Left cardiac atrium (tissue), 4 donors: ENCODE results near the gene ETF1. TPM values are rescaled to one million over a fixed set of nuclear protein-coding genes. Genes with fewer than 3 reads are reported as not detected.
A peak's percentile ranks its signal among the peaks of the same experiment; 100 is the strongest.
"Not testable (repeated sequence)": the region's sequence is repeated elsewhere in the genome, so short reads cannot be mapped to it uniquely, and the experiment has no call there.

ENCODE experiments used
- ATAC-seq, 2 donors: fragments of 200-7000 bp; cut with Tn5 transposase; one replicate each; pipeline ENCODE4 v1.9.1; 2020; ENCODE audit warnings: mild to moderate bottlenecking in 2 of 2, moderate library complexity in 2 of 2
- DNase-seq: peaks from one replicate; pipeline ENCODE4 v3.0.0-alpha.2; 2020
- intact Hi-C, 2 donors: fragments of 100-400 bp; cut with DNase I; formaldehyde crosslinking; loops; one replicate each; pipeline versions ENCODE4 v1.14.1 to v1.15.1; 2022 to 2023
- total RNA-seq, 2 donors: library from RNA; stranded (reverse); fragmentation: NEBNext Ultra II Directional; extraction: Animal tissue kit (Norgen Biotek cat#: 25700); gene quantifications; one replicate each; pipeline ENCODE4 v1.2.1, GENCODE V29; 2021
- donor health status: DM: no; HTN: yes; CAD: no.
- donor health status: DM: no; HTN: yes; CAD: no; lungs with severe emphysema.
- donor health status: DM: yes; HTN: yes; CAD: no.
- donor health status: Dilated cardiomyopathy.

The ETF1 gene
- total RNA-seq, 2 donors from 2014 or later, result 74.0 to 106 TPM

DNA sequence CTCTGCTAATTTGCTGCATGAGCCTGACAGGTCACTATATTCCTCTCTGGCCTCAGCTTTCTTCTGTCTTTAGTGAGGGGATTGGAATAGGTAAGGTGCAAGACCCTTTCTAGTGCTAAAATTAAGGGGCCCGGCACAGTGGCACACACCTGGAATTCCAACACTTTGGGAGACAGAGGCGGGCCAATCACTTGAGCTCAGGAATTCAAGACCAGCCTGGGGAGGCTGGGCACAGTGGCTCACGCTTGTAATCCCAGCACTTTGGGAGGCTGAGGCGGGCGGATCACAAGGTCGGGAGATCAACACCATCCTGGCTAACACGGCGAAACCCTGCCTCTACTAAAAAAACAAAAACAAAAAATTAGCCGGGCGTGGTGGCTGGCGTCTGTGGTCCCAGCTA lies 40.5 kb downstream of the ETF1 start:
- DNase-seq (no peak), ATAC-seq (no peak)
- intact Hi-C loops, result loop anchor here in 1 of 2 donors (2.0 kb wide), 1 partner anchor 52 kb away; no protein-coding TSS in a partner anchor

DNA sequence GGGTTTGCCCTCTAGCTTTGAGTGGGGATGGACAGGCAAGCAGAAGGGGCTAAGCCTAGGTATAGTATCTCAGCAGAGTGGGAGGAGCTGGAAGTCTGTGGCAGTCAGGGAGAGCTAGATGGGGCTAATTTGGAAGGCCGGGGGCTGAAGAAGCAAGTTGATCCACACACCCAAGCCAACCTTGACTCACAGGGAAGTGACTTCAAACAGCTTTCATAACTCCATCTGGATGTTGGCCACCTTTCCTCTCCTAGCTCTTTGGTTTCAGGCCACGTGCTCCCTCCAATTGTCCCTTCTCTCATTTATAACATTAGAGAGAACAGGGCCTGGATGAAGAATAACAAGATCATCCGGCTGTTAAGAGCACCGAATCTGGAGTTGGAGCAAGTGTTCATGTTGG lies 40.9 kb downstream of the ETF1 start:
- no peak for ATAC-seq
- DNase-seq, result no peak
- intact Hi-C loops, result loop anchor here in 1 of 2 donors (2.0 kb wide), 1 partner anchor 51 kb away; no protein-coding TSS in a partner anchor

DNA sequence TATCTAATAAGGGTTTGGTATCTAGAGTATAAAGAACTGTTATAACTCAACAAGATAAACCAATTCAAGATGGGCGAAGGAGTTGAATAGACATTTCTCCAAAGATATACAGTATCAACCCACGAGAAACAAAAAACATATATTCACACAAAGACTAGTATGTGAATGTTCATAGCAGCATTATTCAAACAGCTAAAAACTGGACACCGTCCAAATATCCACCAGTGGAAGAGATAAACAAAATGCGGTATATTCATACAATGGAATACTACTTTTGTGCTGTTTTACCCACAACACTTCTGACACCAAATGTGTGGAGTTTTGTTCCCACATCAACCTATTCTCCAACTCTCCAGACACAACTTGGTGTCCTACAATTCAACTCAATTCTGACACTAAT lies 44.7 kb downstream of the ETF1 start:
- intact Hi-C loops, result loop anchor here in 1 of 2 donors (5.0 kb wide), 1 partner anchor 46 kb away; no protein-coding TSS in a partner anchor
- no peak for ATAC-seq

DNA sequence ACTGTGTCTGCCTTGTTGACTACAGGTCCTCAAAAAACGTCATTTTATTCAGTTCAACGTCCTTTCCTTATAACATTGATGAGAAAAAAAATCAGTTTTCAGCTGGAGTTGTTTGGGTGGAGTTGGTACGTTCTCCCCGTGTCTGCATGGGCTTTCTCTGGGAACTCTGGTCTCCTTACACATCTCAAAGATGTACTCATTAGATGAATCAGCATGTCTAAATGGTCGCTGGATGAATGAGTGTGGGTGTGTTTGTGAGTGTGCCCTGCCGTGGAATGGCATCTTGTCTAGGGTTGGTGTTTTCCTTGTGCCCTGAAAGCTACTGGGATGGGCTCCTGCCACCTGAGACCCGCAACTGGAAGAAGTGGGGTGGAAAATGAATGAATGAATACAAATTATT lies 47.7 kb downstream of the ETF1 start:
- ATAC-seq (no peak), DNase-seq (no peak)
- intact Hi-C loops, result loop anchor here in 1 of 2 donors (5.0 kb wide), 1 partner anchor 43 kb away; no protein-coding TSS in a partner anchor

More for the DNA sequence above, 44.7 kb downstream of the ETF1 start:
- DNase-seq, result no peak

DNA sequence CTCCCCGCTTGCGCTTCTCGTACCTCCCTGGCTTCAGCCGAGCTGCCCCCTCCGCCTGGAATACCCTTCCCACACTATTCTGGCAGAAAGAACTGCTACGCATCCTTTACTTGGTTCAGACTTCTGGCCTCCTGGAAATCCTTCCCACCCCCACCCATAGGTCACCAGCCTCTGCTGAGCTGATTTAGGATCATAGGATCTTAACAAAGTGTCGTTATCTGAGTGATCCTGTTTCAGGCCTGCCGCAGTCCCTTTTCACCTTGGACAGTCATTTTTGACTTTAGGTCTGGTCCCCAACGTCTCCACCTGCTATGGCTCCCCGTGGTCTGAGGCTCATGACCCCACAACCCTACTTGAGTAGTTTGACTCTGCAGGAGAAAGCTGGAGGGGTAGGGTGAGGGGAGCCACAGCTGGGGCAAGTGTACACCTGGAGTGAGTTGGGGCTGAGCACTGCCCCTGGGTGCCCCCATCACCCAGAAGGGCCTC lies 50.4 kb downstream of the ETF1 start:
- ATAC-seq (no peak), DNase-seq (no peak)
- intact Hi-C loops, result no loop called here

DNA sequence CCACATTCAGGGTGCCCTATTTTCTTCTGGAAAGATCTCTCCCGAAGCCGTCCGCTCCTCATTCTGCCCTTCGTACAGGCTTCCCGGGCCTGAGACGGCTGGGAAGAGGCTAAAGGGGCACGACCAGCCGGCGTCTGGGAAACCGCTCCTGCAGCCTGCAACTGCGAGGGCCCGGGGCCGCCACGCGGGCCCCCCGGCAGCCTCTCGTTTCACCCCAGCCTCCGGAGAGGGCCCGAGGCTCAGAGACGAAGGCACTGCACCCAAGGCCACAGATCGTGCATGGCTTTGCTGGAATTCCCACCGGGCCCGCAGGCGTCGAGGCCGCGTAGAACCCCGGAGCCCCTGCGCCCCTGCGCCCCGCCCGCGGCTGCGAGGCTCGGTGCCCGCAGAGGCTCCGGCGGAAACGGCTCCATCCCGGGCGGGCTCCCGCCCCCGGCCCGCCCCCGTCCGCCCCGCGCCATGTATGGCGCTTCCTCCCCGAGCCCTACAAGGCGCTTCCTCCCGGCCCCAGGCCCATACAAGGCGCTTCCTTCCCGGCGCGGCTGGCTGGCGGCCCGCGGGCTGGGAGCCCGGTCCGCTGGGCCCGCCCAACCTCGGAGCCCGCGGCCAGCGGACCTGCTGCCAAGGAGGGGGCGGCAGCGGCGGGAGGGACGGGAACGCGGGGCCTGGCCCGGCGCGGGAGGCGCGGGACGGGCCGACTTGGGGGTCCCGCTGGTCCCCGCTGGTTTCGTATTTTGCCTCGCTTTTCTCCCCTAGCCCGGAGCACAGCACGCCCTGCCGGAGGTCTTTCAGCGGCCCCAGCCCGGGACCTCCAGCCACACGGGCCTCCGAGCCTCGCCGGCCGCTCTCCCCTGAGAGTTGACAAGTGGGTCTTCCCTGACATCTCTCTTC lies 51.1 kb downstream of the ETF1 start:
- ATAC-seq (peak; percentile 98 to 99), DNase-seq (peak; percentile 94)
- intact Hi-C loops, result no loop called here

DNA sequence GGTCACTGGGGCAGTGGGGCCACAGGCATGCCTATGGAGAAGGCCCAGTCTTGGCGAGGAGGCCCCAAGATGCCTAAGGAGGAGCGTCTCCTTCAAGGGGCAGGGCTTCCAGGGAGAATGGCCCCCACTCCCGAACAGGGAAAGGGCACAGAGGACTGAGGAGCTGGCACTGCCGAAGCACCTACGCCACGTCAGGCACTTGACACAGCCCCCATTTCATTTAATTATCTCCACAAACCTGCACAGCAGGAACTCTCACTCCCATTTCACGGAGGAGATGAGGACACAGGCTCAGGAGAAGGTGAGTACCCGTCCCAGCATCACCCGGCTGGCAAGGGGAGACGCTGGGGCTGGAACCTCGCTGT lies 51.8 kb downstream of the ETF1 start:
- intact Hi-C loops, result no loop called here
- ATAC-seq (no peak), DNase-seq (no peak)

DNA sequence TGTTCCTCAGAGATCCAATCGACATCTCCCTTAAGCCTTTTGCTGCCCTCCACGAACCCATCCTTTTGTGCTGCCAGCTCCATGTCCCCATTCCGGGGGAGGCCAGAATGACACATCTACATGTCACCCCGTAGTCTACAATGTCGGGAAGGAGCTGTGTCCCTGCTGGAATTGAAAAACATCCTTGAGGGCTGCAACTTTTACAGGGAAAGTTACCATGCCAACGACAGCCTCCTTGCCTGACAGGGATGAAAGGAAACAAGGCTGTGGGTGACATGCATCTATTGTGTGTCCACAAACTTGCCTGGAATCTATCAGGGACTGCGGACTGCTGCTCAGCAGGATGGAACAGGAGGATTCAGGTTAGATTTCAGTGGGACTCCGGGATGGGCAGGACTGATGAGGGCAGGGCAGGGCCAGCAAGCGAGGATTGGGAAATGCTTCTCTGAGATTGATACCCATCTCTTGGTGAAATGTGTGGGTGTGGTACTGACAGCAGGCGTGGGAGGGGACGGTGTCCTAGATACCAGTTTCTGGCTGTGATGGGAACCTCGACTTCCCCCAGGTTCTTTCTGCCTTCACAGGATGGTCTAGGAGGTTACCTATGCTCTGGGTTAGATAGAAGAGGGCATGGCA lies 52.3 kb downstream of the ETF1 start:
- no peak for ATAC-seq

DNA sequence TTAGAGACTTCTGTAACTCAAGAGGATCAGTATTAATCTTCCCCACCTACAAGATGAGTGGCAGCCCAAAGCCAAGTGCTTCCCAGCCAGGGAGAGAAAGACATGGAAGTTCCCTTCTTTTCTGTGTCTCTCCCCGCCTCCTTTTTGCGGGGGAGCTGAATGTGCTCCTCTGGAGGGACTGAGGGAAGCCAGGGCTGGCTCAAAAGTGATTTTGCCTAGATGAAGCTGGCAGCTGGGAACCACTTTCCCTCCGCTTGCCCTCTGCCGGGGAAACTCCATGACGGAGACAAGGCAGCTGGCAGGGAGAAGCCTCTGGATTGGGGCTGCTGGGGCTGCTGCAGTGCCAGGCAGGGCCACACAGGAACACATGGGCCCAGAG lies 53.4 kb downstream of the ETF1 start:
- DNase-seq (no peak), ATAC-seq (no peak)
- intact Hi-C loops, result no loop called here

More for the DNA sequence above, 52.3 kb downstream of the ETF1 start:
- intact Hi-C loops, result no loop called here
- no peak for DNase-seq

DNA sequence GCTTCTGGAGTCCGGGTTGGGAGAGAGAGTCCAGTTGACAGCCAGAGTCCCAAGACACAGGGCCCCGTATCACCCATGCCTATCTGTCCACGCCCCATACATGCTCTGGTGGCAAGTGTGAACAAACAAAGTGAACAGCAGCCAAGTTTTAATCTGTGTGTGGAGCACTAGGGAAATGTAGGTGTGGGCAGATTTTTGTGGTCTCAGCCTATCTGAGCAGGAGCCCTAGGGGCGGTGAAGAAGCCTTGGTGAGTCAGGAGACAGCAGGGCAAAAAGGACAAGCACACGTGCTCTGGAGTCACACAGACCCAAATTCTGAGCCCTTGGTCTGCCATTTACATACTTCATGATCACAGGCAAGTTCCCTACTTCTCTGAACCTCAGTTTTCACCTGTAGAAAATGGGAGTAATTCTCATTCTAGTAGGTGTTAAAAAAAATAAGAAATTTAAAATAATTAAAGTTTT lies 54.5 kb downstream of the ETF1 start:
- ATAC-seq (no peak), DNase-seq (no peak)
- intact Hi-C loops, result no loop called here

DNA sequence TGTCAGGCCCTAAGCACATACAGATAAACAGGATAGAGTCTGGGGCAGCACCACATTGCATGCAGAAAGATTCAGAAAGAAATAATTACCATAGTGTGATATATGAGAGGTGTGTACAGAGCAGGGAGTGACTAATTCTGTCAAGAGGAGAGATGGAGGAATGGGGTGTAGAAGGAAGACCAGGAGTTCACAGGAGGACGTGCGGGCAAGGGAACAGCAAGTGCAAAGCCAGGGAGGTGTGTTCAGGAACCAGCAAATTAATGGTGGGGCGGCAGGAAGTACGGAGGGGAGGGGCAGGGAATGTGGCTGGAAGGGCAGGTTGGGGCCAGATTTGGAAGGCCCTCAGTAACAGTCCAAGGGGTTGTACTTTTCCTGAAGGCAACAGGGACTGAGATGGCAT lies 60.4 kb downstream of the ETF1 start:
- ATAC-seq (no peak), DNase-seq (no peak)
- intact Hi-C loops, result no loop called here

DNA sequence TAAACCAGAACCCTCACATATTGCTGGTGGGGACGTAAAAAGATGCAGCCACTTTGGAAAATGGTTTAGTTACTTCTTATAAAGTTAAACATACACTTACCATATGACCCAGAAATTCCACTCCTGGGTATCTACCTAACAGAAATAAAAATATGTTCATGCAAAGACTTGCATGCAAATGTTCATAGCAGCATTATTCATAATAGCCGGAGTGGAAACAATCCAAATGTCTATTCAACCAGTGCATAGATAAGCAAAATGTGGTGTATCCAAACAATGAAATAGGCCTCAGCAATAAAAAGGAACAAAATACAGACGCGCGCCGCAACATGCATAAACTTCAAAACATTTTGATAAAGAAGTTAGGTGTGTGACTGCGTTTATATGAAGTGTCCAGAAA lies 66.1 kb downstream of the ETF1 start:
- ATAC-seq (no peak), DNase-seq (no peak)
- intact Hi-C loops, result no loop called here

DNA sequence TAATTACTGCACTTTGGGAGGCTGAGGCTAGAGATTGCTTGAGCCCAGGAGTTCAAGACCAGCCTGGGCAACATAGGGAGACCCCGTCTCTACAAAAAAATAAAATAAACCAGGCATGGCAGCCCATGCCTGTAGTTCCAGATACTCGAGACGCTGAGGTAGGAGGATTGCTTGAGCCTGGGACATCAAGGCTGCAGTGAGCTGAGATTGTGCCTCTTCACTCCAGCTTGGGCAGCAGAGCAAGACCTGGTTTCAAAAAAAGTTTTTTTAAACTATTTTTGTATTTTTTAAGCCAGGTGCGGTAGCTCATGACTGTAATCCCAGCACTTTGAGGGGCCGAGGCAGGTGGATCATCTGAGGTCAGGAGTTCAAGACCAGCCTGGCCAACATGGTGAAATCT lies 69.9 kb downstream of the ETF1 start:
- ATAC-seq, intact Hi-C loops, DNase-seq: not testable (repeated sequence)

DNA sequence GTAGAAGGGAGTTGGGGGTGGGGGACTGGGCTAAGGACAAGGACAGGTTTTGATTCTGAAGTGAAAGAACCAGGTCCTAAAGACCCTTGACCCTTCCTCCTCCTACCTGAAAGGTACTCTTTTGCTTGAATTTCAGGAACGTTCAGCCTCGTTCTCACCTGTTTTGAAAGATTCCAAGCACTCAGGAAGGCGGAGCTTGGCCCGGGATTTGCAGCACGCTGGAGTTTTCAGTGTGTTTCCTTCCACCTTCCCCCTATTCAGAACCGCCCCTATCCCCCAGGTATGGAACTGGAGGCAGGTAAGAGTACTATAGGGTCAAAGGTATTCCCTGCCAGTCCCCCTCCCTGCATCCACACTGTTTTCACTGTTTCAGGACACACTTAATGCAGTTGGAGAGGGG lies 70.7 kb downstream of the ETF1 start:
- intact Hi-C loops, result no loop called here
- no peak for ATAC-seq
- no peak for DNase-seq

DNA sequence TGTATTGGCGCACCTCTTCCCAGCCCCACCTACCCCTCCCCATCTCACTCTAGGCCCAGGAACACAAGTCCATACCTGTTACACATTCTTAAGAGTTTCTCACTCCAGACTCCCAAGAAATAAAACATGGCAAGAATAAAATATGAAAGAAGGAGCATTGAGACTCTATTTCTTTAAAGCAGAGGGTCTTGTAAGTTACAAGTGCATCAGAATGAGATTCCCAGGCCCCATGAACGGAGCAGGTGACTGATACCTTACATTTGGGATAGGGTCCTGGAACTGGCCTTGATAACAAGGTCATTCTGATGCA lies 72.0 kb downstream of the ETF1 start:
- DNase-seq, result no peak
- intact Hi-C loops, result no loop called here
- ATAC-seq, result no peak

DNA sequence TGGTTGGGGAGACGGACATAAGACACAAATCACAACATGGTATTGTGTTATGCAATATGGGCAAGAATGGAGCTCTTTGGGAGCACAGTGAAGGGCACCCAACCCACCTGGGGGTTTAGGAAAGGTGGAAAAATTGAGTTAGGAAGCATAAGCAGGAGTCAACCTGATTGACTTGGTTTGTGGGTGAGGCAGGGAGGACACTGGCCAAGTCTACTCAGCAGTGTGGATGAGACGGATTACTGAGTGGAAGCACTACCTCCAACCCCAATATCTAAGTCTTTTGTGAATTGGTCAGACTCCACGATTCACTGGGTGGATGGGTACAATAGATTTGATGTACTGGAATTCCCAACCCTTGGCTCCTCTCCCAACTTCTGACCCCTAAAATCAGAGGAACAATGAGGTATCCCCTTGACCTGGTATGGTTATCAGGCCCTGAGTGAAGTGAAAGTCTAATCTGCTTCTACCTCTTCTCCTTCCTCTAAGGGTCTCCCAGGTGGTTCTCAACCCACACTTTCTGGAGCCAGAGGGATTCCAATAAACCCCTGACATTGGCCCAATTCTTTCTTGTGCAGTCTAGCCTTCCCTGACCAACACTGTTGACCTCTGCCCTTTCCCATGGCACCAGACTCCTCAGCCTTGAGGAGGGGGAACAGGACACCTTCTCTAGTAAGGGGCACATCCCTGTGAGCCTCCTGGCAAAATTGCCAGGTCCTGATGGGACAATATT lies 72.5 kb downstream of the ETF1 start:
- DNase-seq (no peak), ATAC-seq (peak in 1 of 2 donors; percentile 33)
- intact Hi-C loops, result no loop called here

DNA sequence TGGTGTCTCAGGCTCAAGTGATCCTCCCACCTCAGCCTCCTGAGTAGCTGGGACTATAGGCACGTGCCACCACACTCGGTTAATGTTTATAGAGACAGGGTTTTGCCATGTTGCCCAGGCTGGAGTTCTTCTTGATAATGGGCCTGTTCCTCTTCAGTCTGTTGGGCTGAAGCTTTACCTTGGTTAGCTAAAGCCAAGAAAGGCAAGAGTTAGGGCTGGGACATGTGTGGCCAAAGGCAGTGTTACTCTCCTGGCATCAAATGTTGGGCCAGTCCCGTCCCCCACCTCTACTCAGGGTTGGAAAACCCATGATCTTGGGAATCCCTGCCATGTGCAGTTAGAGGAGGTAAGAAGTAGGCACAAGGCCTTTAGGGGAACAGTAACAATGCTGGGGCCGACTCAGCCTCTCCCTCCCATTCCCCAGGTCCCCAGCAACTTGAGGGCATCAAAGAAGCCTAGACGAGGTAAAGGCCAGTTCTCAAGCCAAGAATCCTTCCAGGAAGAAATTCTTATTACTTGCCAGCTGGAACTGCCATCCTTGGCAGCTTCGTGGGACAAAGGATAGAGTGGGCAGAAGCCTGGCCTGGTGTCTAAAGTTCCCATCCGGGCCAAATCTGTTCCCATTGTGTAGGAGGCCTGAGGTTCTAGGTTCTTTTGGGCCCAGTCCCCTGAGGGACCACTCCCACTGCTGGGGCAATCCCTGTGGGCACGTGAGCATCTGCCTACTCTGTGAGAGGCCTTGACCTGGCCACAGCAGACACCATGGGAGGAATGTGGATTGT lies 73.3 kb downstream of the ETF1 start:
- ATAC-seq, result peak in 1 of 2 donors; percentile 36
- peak; percentile 71 for DNase-seq
- intact Hi-C loops, result no loop called here

DNA sequence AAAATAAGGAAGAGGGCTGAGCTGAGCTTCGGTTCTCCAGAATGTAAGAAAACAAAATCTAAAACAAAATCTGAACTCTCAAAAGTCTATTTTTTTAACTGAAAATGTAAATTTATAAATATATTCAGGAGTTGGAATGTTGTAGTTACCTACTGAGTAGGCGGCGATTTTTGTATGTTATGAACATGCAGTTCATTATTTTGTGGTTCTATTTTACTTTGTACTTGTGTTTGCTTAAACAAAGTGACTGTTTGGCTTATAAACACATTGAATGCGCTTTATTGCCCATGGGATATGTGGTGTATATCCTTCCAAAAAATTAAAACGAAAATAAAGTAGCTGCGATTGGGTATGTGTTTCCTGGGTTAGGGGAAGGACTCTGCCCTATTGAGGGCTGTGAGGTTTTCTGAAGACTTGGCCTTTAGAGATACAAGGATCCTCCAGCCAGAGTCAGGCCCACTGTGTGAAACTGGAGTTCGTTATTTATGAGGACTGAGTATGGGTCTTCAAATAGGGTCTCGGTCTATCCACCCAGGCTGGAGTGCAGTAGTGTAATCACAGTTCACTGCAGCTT lies 74.0 kb downstream of the ETF1 start:
- ATAC-seq, result no peak
- DNase-seq, result no peak
- intact Hi-C loops, result no loop called here
